Measurements from ENCODE around the gene ARHGAP22.

Gene ARHGAP22

DNA sequence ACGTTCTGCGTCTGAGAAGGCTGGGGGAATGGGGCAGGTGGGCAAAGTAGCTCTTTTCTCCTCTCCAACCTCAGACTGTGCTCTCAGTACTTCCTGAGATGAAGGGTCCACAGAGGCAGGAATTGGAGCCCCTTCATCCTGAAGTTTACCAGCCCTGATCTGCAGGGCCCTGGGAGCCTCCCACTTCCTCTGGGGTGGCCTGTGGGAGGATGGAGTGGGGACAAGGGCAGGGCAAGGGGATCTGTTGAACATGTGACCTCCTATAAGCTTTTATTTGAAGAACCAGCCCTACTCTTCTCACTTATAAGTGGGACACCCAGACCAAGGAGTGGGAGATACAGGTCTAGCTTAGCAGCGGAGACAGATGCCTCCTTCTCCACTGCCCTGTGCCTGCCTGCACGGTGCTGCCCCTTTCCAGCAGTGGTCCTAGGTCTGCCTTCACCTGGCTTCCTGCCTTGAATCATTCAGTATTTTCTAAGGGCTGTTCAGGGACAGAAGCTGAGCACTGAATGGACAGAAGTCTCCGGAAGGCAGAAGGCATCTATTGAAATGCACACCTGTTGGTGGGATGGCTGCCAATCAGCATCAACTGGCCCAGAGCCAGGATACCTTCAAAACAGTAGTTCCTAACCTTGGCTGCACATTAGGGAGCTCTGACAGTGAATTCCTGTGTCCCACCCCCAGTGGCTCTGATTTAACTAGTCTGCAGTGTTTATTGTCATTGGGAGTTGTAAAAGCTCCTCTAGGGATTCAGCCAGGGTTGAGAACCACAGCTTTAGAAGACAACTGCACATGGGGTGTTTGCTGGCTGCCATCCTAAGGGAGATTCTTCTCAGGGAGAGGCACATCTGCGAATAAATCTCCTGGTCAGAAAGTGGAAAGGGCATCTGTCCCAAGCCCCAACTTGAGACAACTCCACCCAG is 2.7 kb upstream of the ARHGAP22 start:
- DNase-seq (ENCODE audit: low spot score), result no peak

DNA sequence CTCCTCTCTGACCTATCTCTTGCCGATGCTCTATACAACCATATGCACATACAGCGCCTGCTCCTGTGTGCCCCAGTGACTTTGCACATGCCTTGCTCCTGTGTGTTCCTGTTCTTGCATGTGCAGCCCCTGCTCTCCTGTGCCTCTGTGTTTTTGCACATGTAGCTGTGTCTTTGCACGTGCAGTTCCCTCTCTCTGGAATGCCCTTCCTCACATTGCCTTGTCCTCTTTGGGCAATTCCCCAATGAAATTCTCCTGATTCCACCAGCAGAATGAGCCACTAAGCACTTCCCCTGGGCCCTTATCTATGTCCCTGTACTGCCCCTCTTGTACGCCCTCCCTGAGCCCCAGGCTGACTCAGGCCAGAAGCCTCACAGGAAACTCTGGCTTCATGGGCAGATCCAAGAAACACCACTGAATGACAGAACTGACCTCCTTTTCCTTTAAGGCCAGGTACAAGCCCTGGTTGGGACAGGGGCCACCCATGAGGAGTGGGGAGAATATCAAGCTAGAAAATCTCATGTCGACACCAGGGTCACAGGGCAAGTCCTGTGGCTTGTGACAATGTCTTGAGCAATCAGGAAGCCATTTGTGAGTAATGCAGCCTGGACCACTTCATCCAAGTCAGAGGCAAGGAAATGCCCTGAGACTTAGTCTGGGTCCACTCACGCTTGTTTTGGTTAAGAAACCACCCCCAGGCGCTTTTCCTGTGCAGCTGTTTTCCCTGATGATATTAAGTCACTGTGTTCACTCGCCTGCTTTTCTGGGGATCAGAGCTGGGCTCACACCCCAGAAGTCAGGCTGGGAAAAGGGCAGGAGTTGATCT is 1.9 kb upstream of the ARHGAP22 start:
- DNase-seq (ENCODE audit: low spot score), result no peak

DNA sequence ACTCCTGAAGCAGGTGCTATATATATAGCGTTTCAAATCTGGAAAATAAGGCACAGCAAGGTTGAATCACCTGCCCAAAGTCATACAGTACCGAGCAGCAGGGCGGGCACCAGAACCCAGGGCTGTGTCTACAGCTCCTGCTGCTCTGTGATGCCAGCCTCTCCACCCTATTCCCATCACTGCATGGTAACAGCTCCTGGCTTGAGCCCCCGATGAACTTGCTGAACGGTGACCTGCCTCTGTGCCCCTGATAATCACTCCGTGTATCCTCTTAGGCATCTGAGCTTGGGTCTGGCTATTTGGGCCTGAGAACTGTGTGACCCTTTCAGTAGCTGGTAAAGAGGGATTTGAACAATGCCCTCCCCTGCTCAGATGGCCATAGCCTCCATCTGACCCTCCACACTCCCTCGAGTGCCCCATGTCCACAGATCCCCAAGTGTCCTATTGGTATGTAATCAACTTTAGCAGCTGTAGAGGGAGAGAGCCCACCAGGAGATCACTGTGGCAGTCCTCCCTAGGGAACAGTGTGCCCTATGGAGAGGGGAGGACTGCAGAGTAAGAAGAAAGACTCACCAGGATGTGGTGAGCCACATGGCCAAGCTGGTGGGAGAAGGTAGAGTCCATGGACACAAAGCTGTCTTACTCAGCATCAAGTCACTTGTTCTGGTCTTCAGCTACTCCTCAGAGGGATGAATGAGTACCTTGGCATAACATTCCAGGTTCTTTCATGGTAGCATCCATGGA is 1.1 kb upstream of the ARHGAP22 start:
- no peak for DNase-seq (ENCODE audit: low spot score)

DNA sequence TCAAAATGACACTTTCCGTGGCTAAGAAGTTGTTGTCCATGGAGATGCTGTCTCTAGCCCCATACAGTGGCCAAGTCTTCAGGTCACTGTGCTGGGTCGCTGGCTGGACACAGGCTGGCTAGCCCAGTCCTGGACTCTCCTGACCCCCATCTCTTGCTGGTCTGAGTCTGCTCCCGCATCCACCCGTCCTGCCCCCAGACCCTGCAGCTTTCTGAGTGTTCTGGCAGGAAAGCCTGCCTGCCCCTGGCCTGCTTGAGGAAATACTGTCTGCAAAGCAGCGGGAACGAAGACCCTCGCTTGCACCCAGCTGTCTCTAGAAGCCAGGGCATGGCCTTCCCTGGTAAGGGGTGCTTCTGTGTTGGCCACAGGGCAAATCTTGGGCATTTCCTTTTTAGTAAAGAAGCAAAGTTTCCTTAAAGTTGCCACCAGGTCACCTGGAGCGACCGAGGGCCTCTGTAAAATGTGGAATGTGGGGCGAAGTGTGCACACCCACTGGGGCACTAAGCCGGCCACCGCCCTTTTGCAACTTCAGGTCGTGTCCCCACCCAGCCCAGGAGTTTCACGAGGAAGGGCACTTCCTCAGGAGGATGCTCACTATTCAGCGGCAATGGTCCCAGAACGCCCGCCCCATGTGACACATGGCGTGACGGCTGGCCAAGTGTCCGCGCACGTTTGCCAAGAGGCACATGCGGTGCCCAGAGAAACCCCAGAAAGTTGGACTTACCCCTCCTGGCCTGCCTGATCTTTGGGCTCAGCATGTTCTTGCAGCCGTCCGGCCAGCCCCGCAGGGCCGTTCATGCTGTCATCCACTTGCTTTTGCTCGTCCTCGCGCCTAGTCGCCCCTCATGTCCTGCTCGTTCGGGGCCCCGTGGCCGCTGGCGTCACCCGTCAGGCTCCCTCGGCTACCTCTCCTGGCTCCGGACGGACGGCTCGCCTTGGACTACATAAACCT is 558 bp downstream of the ARHGAP22 start:
- DNase-seq (ENCODE audit: low spot score), result no peak

DNA sequence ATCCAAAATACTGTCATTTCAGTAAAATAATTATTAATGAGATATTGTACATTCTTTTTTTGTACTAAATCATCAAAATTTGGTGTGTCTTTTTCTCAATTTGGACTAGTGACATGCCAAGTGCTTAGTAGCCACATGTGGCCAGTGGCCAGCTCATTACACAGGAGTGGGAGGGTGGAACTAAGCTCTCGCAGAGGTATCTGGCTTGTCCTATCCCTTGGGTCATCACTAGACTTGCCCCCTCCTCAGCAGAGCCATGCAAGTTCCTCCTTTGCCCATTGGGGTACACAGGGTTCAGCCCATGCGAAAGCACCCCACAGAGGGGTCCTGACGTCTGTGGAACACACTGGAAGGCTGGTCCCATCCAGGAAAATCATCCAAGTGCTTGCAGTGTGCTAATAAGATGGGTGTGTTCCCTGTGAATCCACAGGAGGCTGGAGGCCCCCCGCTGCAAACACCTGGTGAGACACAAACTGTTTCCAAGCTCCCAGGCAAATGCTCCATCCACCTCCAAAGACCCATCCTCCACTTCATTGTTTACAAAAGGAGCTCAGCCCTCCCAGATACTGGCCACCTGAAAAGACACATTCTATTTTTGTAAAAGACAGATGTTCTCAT is 1.3 kb downstream of the ARHGAP22 start:
- DNase-seq (ENCODE audit: low spot score), result no peak

DNA sequence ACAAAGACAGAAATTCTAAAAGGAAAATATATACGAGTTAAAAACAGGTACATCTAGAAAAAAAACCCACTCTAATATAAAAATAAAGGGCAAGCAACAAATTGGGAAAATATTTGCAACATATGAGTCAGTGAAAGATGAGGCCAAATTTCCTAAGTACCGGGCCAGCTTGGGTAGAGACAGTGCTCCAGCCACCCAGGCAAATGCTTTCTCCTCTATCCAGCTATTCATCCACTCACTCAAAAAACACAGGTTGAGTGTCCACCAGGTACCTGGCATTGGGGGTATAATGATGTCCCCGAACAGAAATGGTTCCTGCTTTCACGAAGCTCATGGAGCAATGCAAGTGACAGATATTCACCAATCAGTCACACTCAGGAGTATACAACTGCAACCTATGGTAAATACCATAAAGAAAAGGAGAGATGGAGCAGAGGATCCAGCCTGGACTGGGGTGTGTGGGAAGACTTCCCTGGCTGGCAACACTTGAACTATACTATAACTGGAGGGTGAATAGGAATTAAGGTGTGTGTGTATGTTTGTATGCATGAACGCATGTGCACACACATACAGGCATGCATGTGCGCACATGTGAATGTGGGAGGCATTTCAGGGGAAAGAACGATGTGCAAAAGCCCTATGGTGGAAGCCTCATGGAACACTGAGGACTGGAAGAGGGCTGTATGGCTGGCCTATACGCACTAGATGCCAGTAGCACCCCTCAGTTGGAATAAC is 2.3 kb downstream of the ARHGAP22 start:
- DNase-seq (ENCODE audit: low spot score), result no peak

DNA sequence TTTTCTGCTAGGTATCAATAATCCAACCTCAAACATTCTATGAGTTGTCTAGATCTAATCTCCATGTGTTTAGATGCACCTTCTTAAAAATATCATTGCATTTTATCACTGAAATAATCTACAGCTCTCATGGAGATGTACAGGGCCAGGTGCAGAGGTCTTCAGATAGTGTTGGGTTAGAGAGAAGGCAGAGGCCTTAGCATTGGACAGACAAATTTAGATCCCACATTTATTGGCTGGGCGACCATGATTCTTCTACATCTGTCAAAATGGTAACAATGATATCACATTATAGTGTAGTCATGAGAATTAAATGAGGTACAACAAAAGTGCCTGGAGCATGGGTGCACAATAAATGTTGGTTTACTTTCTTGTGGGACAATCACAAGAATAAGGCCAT is 3.1 kb downstream of the ARHGAP22 start:
- no peak for DNase-seq (ENCODE audit: low spot score)

DNA sequence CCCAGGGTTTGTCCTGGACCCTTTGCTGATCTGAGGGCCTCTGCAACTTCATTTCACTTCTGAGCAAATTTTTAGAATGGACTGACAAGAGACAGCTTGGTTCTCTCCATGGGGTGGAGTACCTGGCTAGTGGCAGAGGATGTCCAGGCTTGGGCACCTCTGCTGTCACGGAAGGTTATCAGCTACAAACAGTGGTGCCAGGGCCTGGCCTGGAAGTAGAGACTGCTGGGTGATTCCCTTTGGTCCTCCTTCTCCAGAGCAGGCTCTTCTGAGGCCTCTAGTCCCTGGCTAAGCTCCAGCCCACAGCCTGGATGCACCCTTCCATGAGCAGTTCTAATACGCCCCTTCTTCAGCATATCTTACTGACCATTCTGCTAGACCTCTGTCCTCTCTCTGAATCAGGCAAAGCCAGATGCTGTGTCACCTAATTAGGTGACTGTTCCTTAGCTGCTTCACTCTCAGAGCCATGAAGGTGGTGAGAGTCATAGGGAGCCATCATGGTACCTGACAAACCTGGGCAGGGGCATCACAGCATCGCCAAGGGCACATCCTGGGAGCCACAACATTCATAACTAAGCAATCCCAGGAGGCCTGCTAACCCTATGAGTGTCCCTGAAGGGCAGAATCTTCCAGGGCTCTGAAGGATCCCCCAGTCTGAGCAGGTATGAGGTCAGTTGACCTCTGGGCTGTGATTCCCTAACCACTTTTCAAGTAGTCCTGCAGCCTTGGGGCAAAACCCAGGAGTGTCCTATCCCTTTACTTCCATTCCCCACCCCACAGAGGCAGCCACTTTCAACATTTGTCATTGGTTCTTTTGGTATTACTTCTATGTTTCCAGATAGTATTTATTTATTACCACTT is 4.0 kb downstream of the ARHGAP22 start:
- DNase-seq (ENCODE audit: low spot score), result no peak

DNA sequence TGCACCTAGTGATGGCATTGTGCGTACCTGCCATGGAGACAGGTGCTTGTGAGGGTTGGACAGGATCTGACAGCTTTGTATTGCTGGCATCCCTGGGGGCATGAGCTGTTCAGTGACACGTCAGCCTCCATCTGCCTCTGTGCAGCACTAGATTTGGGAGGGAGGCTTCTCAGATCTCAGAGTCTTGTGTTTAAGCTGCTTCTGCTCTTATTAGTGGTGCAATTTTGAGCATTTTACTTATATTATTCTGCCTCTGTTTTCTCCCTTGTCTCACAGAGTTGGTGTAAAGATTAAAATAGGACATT is 5.1 kb downstream of the ARHGAP22 start:
- DNase-seq (ENCODE audit: low spot score), result no peak

DNA sequence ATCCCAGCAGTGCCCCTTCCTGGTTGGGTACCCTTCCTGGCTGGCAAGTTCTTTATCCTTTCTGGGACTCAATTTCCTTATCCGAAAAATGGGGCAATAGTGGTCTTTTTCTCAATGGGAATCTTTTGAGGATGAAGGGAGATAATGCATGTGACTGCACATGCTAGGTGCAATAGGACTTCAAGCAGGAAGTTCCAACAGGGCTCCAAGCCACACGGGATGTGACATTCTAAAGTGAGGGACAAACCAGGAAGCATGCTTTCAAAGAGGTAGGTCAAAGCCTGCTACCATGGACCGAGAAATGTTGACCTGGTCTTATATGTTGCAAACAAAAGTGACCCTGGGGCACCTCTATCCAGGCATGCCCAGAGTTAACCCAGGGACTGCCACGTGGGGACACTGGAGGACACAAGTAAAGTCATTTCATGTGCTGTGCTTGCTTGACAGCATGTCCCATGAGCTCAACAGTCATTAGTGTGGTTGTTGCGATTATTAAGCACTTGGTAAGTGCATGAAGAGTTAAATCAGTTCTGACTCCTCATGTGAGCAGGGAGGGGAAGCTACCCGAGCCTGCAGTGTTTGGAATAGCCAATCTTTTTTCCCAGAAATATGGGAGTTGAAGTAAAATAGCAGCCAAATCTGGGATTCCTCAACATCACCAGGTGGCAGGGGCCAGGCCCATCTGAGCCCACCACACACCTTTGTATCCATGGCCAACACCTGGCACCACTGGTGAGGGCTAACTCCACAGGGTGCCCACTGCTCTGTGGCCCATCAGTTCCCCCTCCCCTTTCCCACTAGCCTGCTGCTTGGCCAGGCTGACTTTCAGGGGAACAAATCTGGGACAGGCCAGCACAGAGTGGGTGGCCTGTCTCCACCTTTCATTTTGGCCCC is 5.7 kb downstream of the ARHGAP22 start:
- no peak for DNase-seq (ENCODE audit: low spot score)

DNA sequence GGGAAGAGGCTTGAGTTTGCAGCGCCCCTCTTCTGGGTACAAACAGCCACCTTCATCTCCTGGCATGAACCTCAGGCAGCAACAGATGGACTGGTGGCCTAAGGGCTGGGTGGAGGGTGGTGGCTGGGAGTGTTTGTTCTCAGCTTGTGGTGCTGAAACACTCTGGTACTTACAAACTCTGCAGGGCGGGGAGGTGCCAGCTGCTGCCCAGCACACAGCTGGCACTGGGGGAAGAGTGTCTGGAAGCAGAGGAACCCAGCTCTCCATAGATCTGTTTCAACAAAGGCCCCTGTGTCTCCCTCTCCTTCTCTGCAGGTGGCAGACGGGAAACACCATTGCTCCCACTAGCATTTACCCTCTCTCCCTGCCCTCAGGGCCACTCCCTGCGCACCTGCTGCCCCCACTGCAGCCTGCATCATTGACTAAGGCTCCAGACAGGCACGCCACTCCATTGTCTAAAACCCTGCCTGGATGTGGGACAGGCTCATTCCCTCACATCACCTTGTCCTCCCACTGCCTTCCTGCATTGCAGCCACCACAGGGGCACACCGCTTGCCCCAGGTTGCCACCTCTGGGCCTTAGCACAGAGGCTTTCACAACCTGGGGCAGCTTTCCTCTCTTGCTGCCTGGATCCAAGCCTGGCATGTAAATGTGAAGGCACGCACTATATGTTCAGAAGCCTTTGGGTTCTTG is 6.5 kb downstream of the ARHGAP22 start:
- DNase-seq (ENCODE audit: low spot score), result no peak

DNA sequence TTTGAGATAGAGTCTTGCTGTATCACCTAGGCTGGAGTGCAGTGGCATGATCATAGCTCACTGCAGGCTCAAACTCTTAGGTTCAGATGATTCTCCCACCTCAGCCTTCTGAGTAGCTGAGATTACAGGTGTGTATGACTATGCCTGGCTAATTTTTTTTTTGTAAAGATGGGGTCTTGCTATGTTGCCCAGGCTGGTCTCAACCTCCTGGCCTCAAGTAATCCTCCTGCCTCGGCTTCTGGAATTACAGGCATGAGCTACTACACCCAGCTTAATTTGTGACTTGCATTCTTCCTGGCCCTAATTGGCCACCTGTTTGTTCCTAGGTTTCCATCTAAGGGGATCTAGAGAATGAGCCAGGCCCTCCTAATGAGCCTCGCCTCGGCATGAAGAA is 9.3 kb downstream of the ARHGAP22 start:
- no peak for DNase-seq (ENCODE audit: low spot score)

DNA sequence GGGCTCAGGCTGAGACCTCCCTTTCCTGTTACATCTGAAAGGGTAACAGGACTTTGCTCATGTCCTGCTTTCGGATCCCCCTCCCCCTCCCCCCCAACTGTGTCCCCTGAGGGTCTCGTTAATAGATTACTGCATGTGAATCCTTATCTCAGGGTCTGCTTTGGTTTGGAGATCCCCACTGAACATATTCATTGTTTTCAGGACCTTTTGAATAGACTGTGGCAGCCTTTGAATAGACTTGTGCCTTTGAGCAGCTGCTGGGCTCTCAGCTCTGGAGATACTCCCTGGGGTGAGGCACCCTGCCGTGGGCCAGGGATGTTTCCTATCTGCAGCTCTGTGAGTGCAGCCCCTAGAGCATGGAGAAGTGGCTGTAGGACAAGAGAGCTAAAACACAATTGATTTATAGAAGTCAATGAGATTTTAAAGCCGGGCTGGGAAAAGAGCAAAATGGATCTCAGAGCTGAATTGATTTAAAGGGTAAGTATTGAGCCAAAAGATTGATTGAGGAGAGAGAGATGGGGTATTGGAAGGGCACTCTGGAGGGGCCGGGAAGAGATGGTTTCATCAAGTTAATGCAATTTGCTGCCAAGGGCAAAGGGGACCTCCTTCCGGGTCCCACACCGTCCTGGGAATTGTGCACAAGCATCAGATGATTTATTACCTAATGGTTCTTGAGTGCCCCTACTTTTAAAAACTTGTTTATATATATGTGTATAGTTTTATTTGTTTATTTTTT is 9.9 kb downstream of the ARHGAP22 start:
- DNase-seq (ENCODE audit: low spot score), result no peak

DNA sequence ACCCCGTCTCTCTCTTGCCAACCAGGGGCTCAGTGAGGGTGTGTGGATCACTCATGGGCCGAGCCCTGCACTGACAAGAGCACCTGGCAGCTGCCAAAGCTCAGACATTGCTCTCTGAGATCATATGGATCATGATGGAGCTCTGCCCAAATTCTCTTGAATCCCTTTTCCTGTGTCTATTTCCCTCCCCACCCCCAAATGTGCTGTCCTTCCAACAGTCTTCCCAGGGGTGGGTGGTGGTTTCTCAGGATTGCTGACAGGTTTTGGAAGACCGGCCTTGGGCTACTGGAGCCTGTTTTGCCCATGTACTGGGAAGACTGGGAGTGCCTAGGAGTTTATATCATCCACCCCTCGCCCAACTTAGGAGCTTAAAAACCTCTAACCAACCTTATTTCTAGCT is 10.5 kb downstream of the ARHGAP22 start:
- DNase-seq (ENCODE audit: low spot score), result no peak

DNA sequence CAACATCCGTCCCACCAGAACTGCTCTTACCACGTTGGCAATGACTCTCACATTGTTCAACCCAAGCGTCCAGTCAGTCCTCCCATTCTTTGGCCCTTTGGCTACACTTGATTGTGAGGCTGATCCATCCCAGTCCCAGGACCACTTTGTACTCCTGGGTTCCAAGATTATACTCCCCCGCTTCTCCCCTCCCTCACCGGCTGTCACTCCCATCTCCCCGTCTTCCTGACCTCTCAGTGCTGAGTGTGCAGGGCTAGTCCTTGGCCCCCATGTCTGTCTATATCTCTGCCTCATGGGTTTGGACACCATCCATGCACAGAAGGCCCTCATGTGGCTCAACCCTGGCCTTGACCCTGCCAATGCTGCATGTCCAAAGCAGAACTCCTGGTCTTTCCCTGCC is 12.5 kb downstream of the ARHGAP22 start:
- no peak for DNase-seq (ENCODE audit: low spot score)

DNA sequence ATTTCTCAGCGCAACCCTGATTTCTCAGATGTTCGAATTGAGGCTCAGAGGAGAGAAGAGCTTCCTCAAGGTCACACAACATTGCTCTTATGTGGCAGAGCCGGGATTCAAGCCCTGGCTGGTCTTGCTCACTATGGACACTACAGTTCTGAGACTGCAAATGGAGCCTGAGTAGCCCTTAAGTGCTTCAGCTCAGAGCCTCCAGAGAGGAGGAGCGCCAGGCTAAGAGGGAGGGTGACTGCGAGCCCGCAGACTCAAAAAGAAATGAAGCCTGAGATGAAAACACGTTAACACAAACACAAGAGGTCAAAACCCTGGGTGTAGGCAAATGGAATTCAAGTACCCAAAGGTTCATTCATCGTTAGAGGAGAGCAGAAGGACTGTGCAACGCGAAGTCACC is 13.9 kb downstream of the ARHGAP22 start:
- no peak for DNase-seq (ENCODE audit: low spot score)

DNA sequence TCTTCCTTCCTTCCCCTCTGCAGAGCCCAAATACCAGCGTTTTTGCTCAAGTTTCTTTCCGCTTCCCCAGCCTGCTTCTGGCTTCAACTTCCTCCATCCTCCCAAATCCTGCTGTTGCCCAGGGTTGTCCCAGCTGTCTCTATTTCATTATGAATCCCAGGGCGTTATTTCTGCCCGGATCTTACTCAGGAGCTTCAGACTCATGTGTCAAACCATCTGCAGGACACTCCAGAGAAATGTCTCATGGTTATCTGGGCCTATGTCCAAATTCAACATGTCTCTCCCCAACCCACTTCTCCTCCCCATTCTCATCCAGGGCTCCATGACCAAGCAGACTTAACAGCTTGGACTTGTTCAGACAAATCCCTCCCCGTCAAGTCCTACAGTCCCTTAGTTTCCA is 15.6 kb downstream of the ARHGAP22 start:
- DNase-seq (ENCODE audit: low spot score), result no peak
